Suppressor macrophage treated with lipopolysaccharide for 4 hours (primary cell): Measurements from ENCODE around the gene HOXD3.

ENCODE experiments used
- DNase-seq: peaks from one replicate; pipeline ENCODE4 v3.0.0-alpha.2; 2020

The HOXD3 gene

GRCh38 chr2:176181551-176181950 is 24.4 kb downstream of the HOXD3 start:
- no peak for DNase-seq

- DNase-seq = no peak
Observed at GRCh38 chr2:176182671-176183070, 25.6 kb downstream of the HOXD3 start.

- DNase-seq = no peak
Observed at GRCh38 chr2:176184749-176185148, 27.6 kb downstream of the HOXD3 start.

GRCh38 chr2:176186024-176186423 is 28.9 kb downstream of the HOXD3 start:
- no peak for DNase-seq

GRCh38 chr2:176187200-176187898 is 30.2 kb downstream of the HOXD3 start:
- no peak for DNase-seq

GRCh38 chr2:176187899-176188773 is 31.0 kb downstream of the HOXD3 start, which contains the start of gene HOXD1:
Gene HOXD1, plus strand, starts transcription at chr2:176188668. Its CDS starts 134 bp downstream, at chr2:176188802.
- no peak for DNase-seq

- DNase-seq = no peak
Observed at GRCh38 chr2:176188774-176189680, 31.9 kb downstream of the HOXD3 start.

GRCh38 chr2:176189681-176190641 is 32.9 kb downstream of the HOXD3 start:
- DNase-seq = no peak

- DNase-seq = no peak
Observed at GRCh38 chr2:176192351-176192750, 35.2 kb downstream of the HOXD3 start.

- DNase-seq = no peak
Observed at GRCh38 chr2:176193048-176193447, 35.9 kb downstream of the HOXD3 start.

GRCh38 chr2:176199902-176200301 is 42.8 kb downstream of the HOXD3 start:
- DNase-seq = no peak

- no peak for DNase-seq
Observed at GRCh38 chr2:176200971-176201370, 43.9 kb downstream of the HOXD3 start.

- DNase-seq = no peak
Observed at GRCh38 chr2:176202491-176202890, 45.4 kb downstream of the HOXD3 start.

GRCh38 chr2:176205126-176205525 is 48.0 kb downstream of the HOXD3 start:
- no peak for DNase-seq

- DNase-seq = no peak
Observed at GRCh38 chr2:176206136-176206535, 49.0 kb downstream of the HOXD3 start.

GRCh38 chr2:176206682-176207081 is 49.6 kb downstream of the HOXD3 start:
- no peak for DNase-seq

- no peak for DNase-seq
Observed at GRCh38 chr2:176211110-176211509, 54.0 kb downstream of the HOXD3 start.

GRCh38 chr2:176212276-176212675 is 55.2 kb downstream of the HOXD3 start:
- DNase-seq = no peak

- DNase-seq = no peak
Observed at GRCh38 chr2:176213406-176213805, 56.3 kb downstream of the HOXD3 start.
